ENCODE data around the gene LRRC49.

Gene LRRC49

GRCh38 chr15:71088155-71088554 is 195.5 kb downstream of the LRRC49 start:
- DNase-seq (ENCODE audit: low read depth, low spot score) = no peak

GRCh38 chr15:71088683-71089082 is 196.1 kb downstream of the LRRC49 start:
- no peak for DNase-seq (ENCODE audit: low read depth, low spot score)

- no peak for DNase-seq (ENCODE audit: low read depth, low spot score)
Measured at GRCh38 chr15:71089801-71090200, 197.2 kb downstream of the LRRC49 start.

- DNase-seq (ENCODE audit: low read depth, low spot score) = no peak
Measured at GRCh38 chr15:71091601-71092000, 199.0 kb downstream of the LRRC49 start.

GRCh38 chr15:71092056-71092600 is 199.5 kb downstream of the LRRC49 start:
- DNase-seq (ENCODE audit: low read depth, low spot score) = no peak

- DNase-seq (ENCODE audit: low read depth, low spot score) = peak; percentile 90
Measured at GRCh38 chr15:71093054-71094024, 200.7 kb downstream of the LRRC49 start.

GRCh38 chr15:71094137-71094536 is 201.5 kb downstream of the LRRC49 start:
- no peak for DNase-seq (ENCODE audit: low read depth, low spot score)

- no peak for DNase-seq (ENCODE audit: low read depth, low spot score)
Measured at GRCh38 chr15:71096676-71097075, 204.1 kb downstream of the LRRC49 start.

GRCh38 chr15:71097890-71098289 is 205.3 kb downstream of the LRRC49 start:
- no peak for DNase-seq (ENCODE audit: low read depth, low spot score)

- DNase-seq (ENCODE audit: low read depth, low spot score) = no peak
Measured at GRCh38 chr15:71098920-71099319, 206.3 kb downstream of the LRRC49 start.
